ENCODE measurements around the gene TLK1.

Gene TLK1

DNA sequence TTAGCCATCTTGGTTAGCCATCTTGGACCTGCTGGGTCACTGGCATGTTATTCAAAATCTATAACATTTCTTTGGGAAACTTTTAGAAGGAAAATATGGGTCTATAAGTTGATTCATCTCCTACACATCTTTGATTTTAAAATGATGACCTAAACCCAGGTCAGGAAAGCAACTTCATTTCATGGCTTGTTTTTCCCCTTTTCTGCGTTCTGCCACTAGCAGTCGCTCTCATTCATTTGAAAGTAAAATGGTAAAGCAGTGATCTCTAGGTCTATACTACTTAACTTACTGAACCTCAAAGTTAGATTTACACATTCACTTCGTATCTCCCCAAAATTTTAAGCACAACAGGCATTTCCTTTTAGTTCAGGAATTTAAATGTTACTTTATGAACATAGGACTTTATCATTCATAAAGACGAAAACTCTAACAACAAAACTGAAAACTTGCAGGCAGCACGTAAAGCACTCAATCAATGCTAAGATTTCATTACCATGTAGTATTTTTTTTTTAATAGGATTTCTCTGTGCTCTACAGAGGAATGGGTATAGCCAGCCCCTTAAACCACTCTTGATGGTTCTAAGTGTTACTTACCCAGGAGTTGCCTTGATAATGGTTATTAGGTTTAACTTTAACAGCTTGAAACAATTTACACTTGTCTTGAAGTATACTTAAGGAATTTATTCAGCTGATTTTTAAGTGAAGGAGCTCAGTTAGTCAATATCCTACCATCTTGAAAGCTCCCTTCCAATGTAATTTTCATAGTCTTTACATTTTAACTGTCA is 169.1 kb downstream of the TLK1 start:
- DNase-seq = no peak

DNA sequence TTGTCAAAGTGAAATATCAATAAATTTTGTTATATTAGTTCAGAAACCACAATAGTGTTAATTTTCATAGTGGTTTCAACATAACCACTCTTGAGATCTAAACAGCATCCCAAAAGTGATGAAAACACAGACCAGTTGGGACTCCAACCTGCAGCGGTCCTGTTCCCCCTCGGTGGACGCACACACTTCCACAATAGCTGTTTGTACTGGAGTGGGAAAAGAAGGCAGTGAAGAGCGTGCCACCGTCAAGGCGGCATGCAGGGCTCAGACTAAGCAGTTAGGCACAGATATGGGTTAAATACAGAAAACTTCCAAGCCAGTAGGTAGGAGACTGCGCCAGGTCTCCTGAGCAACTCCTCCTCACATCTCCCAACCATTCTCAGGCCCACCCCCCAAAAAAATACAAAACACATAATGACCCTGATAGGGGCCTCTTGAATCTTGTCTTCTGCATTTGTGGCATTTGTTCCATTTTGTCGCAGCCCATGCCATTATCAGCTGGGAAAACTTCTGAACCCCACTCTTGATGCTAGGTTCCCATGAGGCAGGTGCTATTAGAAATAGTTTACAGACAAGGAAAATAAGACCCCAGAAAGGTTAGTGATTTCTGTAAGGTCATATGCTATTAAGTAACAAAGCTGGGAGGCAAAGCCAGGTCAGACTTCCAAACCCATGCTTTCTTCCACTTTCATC is 174.0 kb downstream of the TLK1 start:
- DNase-seq = no peak

DNA sequence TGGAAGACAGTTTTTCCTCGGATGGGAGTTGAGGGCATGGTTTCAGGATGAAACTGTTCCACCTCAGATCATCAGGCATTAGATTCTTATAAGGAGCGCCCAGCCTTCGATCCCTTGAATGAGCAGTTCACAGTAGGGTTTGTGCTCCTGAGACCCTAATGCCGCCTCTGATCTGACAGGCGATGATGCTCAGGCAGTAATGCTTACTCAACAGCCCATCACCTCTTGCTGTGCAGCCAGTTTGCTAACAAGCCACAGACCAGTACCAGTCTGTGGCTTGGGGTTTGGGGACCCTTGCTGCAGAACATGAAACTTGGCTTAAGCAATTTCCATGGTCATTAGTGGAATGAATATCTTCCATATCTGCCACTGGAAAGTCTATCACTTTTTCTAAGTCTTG is 175.3 kb downstream of the TLK1 start:
- no peak for DNase-seq

DNA sequence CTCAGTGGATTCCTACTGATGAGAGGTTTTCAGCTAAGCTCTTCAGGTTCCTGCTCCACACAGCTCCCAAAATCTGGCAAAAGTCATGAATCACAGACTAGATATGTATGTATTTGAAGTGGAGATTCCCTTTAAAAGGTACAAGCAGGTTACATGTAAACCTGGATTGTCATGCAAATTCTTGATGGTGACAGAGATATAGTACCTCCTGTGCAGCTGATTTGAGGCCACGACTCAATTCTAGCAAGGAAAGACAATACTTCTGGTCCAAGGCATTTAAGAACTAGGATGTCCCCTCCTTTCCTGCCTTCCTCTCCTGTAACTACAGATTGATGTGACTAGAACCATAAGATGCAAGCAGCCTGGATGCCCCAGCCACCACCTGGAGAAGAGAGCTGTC is 176.6 kb downstream of the TLK1 start:
- DNase-seq = no peak

DNA sequence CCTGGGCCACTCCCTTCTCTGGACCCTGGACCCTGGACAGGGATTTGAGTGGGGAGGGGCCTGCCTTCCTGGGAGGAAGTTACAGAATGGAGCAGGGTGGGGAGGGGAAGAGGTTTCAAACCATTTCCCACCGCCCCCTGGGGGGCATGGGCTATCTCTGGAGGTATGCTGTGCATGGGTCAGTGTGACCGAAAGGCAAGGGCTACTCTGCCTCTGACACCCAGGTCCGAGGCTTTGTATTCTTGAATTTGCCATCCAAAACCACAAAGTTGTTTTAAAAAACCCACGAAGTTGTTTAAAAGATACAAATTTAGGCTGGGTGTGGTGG is 184.8 kb downstream of the TLK1 start:
- no peak for DNase-seq

DNA sequence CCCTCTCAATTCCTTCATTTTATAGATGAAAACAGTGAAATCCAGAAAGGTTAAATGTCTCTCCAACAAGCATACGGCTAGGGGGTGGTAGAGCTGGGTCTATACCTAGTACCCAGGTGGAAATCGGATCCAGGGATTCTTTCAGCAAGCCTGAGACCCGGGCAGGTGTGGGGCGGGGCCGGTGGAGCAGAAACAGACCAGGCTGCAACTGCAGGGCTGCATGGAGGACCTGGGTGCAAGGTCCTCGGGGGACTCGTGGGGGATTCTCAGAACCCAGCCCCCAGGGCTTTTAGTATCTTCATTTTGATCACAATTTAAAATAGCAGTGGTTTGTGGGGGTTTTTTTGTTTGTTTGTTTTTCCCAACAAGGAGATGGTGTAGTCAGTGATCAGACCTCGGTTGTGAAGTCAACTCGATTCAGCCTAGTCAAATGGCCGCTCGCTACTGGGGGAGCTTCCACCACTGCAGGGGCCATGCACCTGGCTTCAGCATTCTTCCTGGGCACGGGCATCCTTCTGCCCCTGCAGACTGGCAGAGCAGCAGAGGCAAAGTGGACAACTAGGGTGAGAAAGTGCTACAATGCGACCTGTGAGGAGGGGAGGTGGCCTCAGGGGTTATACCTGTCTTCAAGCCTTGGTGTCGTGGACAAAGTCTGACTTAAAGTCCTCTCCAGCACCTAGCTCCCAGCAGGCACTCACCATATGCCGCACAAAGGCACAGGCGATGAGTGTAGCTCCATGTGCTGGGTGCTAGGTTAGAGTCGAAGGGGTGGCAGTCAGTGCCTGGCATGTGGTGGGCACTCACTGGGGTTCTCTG is 185.4 kb downstream of the TLK1 start:
- no peak for DNase-seq

DNA sequence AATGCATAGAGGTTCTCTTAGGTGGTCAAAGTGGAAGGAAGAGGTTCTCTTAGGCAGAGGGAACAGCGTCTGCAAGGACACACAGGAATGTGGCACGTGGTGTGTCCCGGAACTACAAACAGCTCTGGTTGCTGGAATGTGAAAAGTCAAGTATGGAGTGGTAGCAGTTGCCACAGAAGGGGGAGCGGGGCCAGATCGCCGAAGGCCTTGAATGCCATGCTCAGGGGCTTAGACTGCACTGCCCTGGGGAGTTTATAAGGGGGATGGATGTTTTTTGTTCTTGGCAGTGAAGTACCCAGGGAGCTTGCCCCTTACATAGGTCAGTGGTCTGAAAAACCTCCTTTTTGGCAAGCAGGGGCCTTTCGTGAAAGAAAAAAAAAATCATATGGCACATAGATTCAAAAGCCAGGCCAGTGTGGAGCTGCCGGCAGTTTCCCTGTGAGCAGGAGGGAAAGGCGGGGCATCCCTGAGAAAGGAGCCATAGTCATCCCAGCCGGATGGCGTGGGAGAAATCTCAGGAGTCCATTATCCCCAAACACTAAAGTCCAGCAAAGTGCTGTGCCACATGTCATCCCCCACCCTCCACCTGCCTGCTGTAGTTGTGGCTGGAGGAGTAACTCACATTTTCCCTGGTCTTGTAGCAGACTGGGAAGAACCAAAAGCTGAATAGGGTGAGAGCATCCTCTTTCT is 186.2 kb downstream of the TLK1 start:
- no peak for DNase-seq

DNA sequence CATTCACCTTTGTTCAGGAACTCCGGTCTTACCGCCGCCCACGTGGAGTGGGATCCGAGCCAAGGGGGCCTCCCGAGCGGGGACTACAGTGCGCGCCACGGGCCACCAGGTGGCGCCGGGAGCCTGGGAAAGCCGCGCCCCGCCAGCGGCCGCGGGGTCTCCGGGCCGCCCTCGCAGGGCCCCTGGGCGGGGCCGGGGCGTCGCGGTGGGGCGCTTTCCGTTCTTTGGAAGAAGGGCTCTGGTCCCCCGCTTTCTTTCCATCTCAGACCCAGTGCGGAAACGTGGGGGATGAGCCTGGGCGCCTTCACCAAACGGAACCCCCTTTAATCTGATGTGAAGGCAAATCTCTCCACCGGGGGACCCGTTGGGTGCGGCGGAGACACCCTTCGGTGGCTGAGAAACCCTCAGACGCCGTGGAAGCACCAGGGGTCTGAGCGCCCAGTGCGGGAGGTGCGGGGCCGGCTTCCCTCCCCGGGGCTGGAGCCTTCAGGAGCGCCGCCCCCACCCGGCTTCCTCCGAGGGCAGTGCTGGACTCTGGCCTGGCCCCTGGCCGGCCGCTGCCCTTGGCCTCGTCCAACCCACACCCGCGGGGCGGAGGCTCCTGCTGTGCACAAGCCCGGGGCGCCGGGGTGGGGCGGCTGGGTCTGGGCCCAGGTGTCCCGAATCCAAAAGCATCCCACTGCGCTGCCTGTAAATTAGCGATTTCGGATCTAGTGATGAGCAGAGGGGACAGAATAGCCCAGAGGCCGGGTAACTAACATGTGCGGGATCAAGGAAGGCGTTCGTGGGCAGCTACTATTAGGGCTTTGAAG is 187.0 kb downstream of the TLK1 start:
- peak; percentile 16 to 55 for DNase-seq

DNA sequence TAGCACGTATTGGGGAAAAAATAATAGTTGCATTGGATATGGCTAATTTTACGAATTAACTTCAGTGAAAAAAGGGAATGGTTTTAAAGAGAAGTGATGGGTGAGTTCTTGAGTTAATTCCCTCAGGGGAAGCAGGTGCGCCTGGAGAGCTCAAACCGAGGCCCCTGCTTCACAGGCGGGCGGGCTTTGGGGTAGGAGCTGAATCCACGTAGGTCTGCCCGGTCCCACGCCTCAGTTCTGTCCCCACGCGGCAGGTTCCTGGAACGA is 187.5 kb downstream of the TLK1 start:
- DNase-seq = no peak

DNA sequence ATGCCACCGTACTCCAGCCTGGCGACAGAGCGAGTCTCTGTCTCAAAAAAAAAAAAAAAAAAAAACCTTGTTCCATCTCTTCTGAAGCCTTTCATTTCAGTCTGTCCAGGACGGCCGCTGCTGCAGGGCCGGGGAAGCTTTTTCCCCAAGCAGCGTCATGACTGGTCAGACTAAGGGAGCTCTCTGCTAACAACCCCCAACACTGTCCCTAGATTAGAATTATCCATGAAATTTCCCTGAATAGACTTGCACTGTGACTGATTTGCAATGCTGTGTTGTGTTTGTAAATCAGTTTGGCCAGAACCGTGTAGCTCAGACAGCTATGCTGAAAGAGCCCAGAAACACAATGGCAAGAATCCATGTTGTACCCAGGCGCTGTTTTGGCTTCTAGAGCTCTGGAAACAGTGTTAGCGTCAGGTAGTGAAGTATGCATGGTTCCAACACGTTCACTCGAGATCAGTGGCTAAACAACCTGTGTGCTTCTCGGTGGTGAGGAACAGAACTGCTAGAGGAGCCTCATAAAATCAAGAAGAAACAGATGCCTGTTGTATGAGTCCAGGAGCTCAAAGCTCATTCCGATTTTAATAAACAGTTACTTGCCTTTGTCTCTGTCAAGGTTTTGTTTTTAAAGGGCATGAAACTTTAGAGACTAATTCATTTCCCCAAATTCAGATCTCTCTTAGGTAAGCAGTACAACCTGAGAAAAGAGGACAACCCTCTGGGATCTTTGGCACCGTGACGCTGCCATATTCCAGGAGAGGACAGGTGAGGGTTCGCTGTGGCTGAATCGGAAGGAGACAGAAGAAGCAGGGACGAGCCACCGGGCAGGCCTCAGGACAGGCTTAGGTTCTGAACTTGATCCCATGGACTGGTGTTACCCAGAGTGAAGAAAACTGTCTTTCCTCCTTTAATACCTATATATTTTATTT is 188.1 kb downstream of the TLK1 start:
- no peak for DNase-seq

DNA sequence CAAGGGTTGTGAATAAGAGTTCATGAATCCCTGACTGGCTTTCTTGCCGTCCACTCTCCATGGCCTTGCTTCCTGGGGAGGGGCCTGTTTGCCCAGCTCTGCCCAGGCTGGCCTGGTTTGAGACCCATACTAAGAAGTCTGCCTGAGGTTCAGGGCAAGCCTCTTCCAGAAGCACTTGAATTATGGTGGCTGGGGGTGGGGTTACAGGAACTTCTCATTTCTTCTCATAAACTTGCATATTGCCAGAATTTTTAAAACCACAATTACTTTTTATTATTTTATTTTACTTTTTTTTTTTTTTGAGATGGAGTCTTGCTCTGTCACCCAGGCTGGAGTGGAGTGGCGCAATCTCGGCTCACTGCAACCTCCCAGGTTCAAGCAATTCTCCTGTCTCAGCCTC is 189.6 kb downstream of the TLK1 start:
- no peak for DNase-seq

DNA sequence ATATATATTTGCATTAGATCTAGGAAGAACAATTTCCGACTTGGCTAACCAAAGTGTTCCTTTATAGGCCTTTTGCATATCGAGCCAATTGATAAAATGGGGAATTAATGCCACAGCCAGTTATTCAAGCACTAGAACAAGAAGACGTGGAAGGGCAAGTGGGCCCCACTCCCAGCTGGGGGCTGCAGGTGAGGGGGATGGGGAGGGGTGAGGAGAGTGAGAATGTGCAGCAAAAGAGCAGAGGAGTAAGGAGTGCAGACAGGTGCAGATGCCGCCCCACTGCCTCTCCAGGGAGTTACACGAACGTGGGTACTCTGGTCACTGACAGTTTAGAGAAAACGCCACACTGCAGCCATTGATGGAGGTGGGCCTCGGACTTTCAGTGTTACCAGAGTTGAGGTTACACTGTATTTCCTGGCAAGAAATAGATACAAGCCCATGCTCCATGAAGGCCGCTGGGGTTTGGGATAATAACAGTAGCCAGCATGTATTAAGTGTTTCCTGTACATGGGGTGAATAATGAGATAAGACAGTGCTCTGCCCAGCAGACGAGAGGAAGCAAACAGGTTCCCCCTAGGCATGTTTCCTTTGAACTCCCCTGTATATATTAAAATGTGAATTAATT is 190.7 kb downstream of the TLK1 start:
- no peak for DNase-seq

DNA sequence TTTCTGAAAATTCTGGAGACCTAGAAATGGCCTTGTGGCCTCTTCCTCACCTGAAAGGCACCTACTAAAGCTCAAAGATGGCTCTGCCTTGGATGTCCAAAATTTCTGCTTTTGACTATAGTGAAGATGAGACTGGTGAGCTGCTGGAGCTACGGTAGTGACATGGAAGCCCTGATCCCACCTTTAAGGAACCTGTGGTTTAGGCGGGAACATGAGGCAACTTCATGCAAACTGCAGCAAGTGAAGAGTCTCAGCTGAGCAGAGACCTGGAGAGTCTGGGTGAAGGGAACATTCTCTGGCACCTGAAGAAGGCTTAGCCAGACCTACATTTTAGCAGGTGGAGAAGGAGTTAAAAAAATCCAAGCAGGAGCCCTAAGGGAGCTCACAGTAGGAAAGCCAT is 191.7 kb downstream of the TLK1 start:
- DNase-seq = no peak

DNA sequence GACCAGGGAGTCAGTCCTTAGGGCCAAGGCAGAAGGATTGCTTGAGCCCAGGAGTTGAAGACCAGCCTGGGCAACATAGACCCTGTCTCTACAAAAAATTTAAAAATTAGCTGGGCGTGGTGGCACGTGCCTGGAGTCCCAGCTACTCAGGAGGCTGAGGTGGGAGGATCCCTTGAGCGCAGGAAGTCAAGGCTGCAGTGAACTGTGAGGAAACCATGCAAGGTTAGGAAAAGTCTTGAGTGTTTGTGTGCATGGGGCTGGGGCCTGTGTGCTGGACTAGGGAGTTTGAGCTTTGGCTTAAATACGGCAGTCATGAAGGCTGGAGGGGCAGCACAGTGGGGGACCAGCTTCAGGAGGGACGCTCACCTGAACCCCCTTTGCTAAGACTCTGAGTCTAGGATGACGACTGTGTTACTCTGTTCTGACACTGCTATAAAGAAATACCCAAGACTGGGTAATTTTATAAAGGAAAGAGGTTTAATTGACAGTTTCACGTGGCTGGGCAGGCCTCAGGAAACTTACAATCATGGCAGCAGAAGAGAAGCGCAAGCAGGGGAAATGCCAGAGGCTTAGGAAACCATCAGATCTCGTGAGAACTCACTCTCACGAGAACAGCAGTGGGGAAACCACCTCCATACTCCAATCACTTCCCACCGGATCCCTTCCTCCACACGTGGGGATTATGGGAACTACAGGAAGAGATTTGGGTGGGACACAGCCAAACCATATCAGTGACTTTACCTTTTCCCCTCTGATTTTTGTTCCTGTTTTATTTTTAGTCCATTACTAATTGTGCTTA is 192.3 kb downstream of the TLK1 start:
- DNase-seq = no peak

DNA sequence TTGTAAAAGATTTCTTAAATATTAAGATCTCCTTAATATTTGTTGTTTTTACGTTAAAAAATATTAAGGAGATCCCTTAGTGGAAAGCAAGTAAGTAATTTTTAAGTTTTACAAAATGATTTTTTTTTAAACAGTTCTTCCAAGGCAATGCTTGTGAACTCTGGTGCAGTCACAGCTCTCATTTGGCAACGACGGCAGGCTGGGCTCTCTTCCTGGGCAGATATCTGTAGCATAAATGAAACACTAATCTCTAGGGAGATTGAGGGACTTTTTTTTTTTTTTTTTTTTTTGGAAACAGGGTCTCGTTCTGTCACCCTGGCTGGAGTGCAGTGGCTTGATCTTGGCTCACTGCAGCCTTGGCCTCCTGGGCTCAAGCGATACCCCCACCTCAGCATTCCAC is 193.1 kb downstream of the TLK1 start:
- DNase-seq = no peak

DNA sequence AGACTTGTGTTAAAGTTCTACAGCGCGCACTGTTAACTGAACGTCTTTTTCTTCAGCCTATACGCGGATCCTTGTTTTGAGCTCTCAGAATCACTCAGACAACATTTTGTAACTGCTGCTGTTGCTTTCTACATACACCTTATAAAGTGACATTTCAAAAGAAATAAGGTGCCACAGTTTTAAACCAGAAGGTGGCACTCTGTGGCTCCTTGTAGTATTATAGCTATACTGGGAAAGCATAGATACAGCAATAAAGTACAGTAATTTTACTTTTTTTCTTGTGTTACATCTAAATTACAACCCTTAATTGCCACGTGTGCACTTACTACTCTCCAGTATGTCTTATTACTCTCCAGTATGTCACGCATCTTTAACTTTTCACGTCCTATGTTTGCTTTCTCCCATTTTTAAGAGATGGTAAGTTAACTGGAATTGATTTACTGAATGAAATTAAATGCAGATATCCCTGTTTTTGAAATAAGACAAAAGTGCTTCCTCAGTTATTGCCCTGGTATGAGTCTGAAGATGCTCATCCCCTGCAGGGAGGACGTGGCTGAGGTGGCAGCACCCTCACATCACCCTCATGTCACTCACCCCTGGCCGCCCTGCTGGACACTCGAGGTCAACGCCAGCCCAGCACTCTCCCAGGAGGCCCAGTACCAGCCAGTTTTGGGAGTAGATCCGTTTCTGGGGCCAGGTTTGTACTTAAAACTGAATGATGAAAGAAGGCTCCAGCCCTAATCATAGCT is 193.9 kb downstream of the TLK1 start:
- no peak for DNase-seq

DNA sequence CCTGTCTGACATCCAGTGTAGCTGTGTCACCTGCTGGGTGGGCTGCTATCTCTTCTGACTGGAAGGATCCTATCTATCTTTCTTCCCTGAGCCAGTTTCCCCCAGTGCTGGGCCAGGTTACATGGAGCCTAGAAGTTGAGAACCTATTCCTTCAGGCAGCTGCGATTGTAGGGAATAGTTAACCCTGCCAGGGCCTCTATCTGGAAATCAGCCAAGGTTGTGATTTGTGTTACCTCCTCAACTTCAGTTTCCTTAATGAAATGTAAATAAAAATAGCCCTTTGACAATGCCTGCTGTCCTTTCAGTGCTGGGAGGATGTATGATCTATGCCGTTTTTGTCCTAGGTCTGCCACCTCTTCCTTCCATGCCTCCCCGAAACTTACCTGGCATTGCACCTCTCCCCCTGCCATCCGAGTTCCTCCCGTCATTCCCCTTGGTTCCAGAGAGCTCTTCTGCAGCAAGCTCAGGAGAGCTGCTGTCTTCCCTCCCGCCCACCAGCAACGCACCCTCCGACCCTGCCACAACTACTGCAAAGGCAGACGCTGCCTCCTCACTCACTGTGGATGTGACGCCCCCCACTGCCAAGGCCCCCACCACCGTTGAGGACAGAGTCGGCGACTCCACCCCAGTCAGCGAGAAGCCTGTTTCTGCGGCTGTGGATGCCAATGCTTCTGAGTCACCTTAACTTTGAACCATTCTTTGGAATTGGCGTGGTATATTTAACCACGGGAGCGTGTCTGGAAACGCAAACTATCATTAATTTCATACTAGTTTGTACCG is 195.1 kb downstream of the TLK1 start:
- no peak for DNase-seq

DNA sequence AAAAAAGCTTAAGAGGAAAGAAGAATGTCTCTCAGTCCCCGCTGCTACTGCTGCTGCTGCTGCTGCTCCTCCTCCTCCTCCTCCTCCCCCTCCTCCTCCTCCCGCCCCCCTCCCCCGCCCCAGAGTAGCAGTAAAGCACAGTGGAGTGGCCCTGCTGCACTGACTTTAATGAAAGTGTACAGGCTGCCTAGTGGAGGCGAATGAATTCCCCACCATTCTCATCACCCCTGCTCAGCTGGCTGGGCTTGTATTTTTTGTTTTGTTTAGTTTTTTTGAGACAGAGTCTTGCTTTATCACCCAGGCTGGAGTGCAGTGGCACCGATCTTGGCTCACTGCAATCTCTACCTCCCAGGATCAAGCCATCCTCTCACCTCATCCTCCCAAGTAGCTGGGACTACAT is 197.3 kb downstream of the TLK1 start:
- DNase-seq = no peak

DNA sequence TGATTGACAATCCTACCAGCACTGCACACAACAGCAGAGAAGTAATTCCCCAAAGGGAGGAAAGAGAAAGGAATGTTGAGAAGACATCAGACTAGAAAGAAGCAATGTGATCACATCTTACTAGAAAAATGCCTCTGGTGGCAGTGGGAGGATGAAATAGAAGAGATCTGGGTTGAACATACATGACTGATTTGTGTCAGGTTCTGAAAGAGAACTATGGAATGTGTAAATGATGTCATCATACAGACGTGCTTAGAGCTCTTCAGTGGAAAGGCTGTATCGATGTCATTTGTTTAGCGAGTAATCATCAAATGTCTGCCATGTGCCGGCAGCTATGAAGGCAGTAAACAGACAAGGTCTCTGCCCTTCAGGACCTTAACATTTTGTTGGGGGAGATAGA is 206.8 kb downstream of the TLK1 start:
- DNase-seq = no peak
